Chondrocyte (in vitro differentiated cells): Measurements from ENCODE around the gene SLC7A9. TPM values are rescaled to one million over a fixed set of nuclear protein-coding genes. Genes with fewer than 3 reads are reported as not detected.
A peak's percentile ranks its signal among the peaks of the same experiment; 100 is the strongest.
"Not testable (repeated sequence)": the region's sequence is repeated elsewhere in the genome, so short reads cannot be mapped to it uniquely, and the experiment has no call there.

Source experiments
- DNase-seq: peaks from one replicate; pipeline ENCODE4 v3.0.0; 2021; ENCODE audit warnings: mixed read lengths, low spot score
- H3K27ac Mint-ChIP-seq: one replicate; pipeline ENCODE4 v1.8.0; 2021; ENCODE audit warnings: mild to moderate bottlenecking, moderate library complexity, mixed read lengths; ENCODE audit not compliant: unreplicated experiment
- H3K27me3 Mint-ChIP-seq: 2 replicates; pipeline ENCODE4 v1.8.0; 2021; ENCODE audit warnings: low read depth, mixed read lengths
- H3K36me3 Mint-ChIP-seq: 2 replicates; pipeline ENCODE4 v1.8.0; 2021; ENCODE audit warnings: low read depth, mixed read lengths
- H3K4me1 Mint-ChIP-seq: 2 replicates; pipeline ENCODE4 v1.8.0; 2021; ENCODE audit warnings: low read depth, mild to moderate bottlenecking, mixed read lengths
- H3K4me3 Mint-ChIP-seq: one replicate; pipeline ENCODE4 v1.8.0; 2021; ENCODE audit warnings: mild to moderate bottlenecking, moderate library complexity, mixed read lengths; ENCODE audit not compliant: unreplicated experiment
- H3K9me3 Mint-ChIP-seq: 2 replicates; pipeline ENCODE4 v1.8.0; 2021; ENCODE audit warnings: low read depth, mixed read lengths
- CTCF ChIP-seq: fragments of 200-600 bp; sonication (generic); IDR thresholded peaks from 2 replicates; pipeline ENCODE4 v1.5.0; 2021; ENCODE audit warnings: antibody characterized with exemption, mild to moderate bottlenecking, moderate library complexity
- total RNA-seq: library from RNA; stranded (reverse); gene quantifications from 3 replicates; pipeline ENCODE4 v1.2.1, GENCODE V29; 2021

The SLC7A9 gene
- total RNA-seq, 1 donor from 2014 or later, result 0.35 TPM

- DNase-seq, result peak; percentile 60
- Mint-ChIP-seq H3K9me3 (no peaks in the 10 kb centered on the region), H3K4me3 (no peak overlapping the region), H3K27ac (no peak overlapping the region), H3K36me3 (no peaks in the 10 kb centered on the region), H3K27me3 (no peaks in the 10 kb centered on the region), H3K4me1 (no peaks in the 10 kb centered on the region)
- TF ChIP-seq CTCF, result no peak
These were observed 11.0 kb downstream of the SLC7A9 start for GRCh38 chr19:32858559-32858958.

- H3K27ac Mint-ChIP-seq, result no peak overlapping the region
- TF ChIP-seq CTCF, result no peak
- no peaks in the 10 kb centered on the region for H3K27me3 Mint-ChIP-seq
- no peaks in the 10 kb centered on the region for H3K36me3 Mint-ChIP-seq
- no peak overlapping the region for H3K4me3 Mint-ChIP-seq
- H3K4me1 Mint-ChIP-seq, result no peaks in the 10 kb centered on the region
- DNase-seq, result peak; percentile 63
- no peaks in the 10 kb centered on the region for H3K9me3 Mint-ChIP-seq
These were observed 11.4 kb downstream of the SLC7A9 start for GRCh38 chr19:32858155-32858554.

DNA sequence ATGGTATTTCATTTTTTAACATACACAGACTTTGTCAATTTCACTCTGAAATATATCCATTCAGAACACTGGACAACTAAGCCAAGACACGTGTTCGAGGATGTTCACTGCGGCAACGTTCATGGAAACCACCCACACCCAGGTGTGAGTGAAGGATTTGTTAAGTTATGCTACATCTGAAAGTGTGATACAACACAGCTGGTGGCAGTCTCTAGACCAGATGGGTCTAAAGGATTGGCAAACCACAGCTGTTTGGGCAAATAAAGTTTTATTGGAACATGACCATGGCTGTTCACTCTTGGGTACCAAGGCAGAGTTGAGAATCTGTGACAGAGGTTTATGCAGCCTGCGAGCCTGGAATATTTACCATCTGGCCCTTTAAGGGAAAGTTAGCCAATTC is 12.0 kb downstream of the SLC7A9 start:
- DNase-seq, result no peak
- no peak for TF ChIP-seq CTCF
- no peaks in the 10 kb centered on the region for H3K27me3 Mint-ChIP-seq
- H3K4me1 Mint-ChIP-seq, result no peaks in the 10 kb centered on the region
- H3K9me3 Mint-ChIP-seq, result no peaks in the 10 kb centered on the region
- no peak overlapping the region for H3K27ac Mint-ChIP-seq
- H3K4me3 Mint-ChIP-seq, result no peak overlapping the region
- H3K36me3 Mint-ChIP-seq, result no peaks in the 10 kb centered on the region

- not testable (repeated sequence) for H3K4me3 Mint-ChIP-seq, H3K27ac Mint-ChIP-seq, H3K36me3 Mint-ChIP-seq, H3K4me1 Mint-ChIP-seq, H3K9me3 Mint-ChIP-seq, H3K27me3 Mint-ChIP-seq
- peak; percentile 35 for DNase-seq
These were observed 12.7 kb downstream of the SLC7A9 start for GRCh38 chr19:32856818-32857217.

GRCh38 chr19:32852216-32852615 is 17.4 kb downstream of the SLC7A9 start:
- Mint-ChIP-seq H3K9me3 (peaks cover 8% of the 10 kb centered on the region), H3K36me3 (peaks cover 2% of the 10 kb centered on the region), H3K27ac (no peak overlapping the region), H3K4me1 (no peaks in the 10 kb centered on the region), H3K27me3 (no peaks in the 10 kb centered on the region), H3K4me3 (no peak overlapping the region)
- DNase-seq, result peak; percentile 8
- no peak for TF ChIP-seq CTCF

- H3K27me3 Mint-ChIP-seq, H3K27ac Mint-ChIP-seq, DNase-seq, H3K4me3 Mint-ChIP-seq, H3K36me3 Mint-ChIP-seq, H3K4me1 Mint-ChIP-seq: not testable (repeated sequence)
- peaks cover 13% of the 10 kb centered on the region for H3K9me3 Mint-ChIP-seq
These were observed 21.5 kb downstream of the SLC7A9 start for GRCh38 chr19:32848035-32848434.
